ENCODE data around the gene APLP2.

The APLP2 gene

DNA sequence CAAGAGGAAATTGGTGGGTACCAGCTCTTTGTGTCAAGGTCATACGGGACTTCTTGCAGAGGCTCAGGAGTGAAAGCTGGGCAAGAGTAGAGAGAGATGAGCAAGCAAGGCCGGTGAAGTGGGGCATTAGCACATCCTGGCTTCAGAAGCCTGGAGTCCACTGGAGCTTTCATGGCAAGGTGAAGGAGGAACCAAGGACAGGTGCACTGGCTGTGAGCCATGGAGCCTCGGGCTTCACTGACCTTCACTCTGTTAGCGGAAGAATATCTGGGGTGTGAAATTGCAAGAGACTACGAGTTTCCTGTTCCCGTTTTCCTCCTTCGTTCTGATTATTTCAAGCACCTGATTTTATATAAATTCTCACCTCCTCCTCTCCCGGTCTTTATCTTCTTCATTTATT lies 64.0 kb downstream of the APLP2 start:
- peaks cover 5% of the 10 kb centered on the region for H3K4me1 ChIP-seq (ENCODE audit: control insufficient read depth, insufficient read depth, low read length)
- H3K9me3 ChIP-seq (ENCODE audit: control insufficient read depth, low read length), result no peaks in the 10 kb centered on the region
- H3K4me3 ChIP-seq (ENCODE audit: low read length), result no peak overlapping the region
- H3K36me3 ChIP-seq (ENCODE audit: control insufficient read depth, insufficient read depth, low read length, severe bottlenecking), result peaks cover 80% of the 10 kb centered on the region
- no peaks in the 10 kb centered on the region for H3K27me3 ChIP-seq (replicated peaks; ENCODE audit: control insufficient read depth, insufficient read depth, low read length)
- no peak for DNase-seq (ENCODE audit: low read depth)
- no peak overlapping the region for H3K9ac ChIP-seq (ENCODE audit: low read length)

DNA sequence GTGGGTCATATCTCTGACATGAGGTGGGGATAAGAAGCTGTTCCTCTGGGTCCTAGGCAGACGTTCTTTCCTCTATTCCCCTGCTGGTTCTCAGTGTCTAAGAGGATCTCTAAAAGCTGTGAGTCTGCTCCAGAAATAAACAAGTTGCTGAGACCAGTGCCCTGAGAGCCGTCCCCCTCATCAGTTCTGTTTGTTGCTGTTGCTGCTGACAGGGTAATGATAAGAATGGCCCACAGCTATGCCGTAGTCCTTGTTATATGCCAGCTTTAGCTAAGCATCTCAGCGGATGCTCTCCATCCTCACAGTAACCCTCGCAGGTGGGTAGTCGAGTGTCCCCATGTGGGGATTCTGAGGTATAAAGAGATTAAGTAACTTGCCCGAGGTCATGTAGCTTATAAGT lies 66.4 kb downstream of the APLP2 start:
- Histone ChIP-seq H3K9ac (ENCODE audit: low read length) (no peak overlapping the region), H3K36me3 (ENCODE audit: control insufficient read depth, insufficient read depth, low read length, severe bottlenecking) (peaks cover 70% of the 10 kb centered on the region), H3K4me1 (ENCODE audit: control insufficient read depth, insufficient read depth, low read length) (no peaks in the 10 kb centered on the region), H3K27me3 (replicated peaks; ENCODE audit: control insufficient read depth, insufficient read depth, low read length) (no peaks in the 10 kb centered on the region), H3K4me3 (ENCODE audit: low read length) (no peak overlapping the region), H3K9me3 (ENCODE audit: control insufficient read depth, low read length) (no peaks in the 10 kb centered on the region)
- DNase-seq (ENCODE audit: low read depth), result no peak

DNA sequence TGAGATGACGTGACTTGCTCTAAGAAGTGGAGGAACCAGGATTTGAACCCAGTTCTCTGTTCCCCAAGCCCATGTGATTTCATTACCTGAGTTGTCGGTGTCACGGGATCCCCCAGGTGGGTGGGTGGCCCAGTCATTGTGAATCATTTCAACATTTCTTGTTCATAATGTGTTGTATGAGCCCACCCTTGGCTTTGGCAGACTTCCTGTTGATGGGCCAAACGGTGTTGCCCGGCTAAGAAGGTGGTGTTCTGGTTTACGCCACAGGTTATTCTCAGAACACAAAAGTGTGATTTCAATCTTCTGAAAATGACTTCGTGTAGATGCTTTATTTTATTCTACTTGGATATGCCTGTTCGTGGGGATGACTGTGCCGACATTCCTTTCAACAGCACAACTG lies 68.3 kb downstream of the APLP2 start:
- Histone ChIP-seq H3K4me1 (ENCODE audit: control insufficient read depth, insufficient read depth, low read length) (peaks cover 11% of the 10 kb centered on the region), H3K27me3 (replicated peaks; ENCODE audit: control insufficient read depth, insufficient read depth, low read length) (no peaks in the 10 kb centered on the region), H3K9ac (ENCODE audit: low read length) (no peak overlapping the region), H3K36me3 (ENCODE audit: control insufficient read depth, insufficient read depth, low read length, severe bottlenecking) (peaks cover 75% of the 10 kb centered on the region), H3K9me3 (ENCODE audit: control insufficient read depth, low read length) (no peaks in the 10 kb centered on the region), H3K4me3 (ENCODE audit: low read length) (no peak overlapping the region)
- no peak for DNase-seq (ENCODE audit: low read depth)

DNA sequence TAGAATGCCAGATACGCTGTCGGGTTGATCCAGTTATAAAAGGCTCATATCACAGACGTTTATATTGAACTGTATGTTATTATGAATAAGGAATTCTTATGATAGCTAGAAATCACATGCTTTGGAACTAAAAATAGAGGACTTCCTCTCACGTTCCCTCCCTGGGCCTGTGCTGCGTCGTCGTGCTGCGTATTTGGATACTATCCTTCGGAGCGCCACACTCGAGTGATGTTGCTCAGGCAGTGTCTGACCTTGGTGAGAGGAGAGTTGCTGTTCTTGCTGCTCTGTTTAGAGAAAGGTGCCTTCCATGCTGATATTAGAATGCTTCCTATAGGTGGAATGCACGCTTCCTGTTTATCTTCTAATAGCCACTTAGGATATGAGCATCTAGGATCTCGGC lies 69.7 kb downstream of the APLP2 start:
- DNase-seq (ENCODE audit: low read depth), result no peak
- peaks cover 75% of the 10 kb centered on the region for H3K36me3 ChIP-seq (ENCODE audit: control insufficient read depth, insufficient read depth, low read length, severe bottlenecking)
- H3K9me3 ChIP-seq (ENCODE audit: control insufficient read depth, low read length), result no peaks in the 10 kb centered on the region

DNA sequence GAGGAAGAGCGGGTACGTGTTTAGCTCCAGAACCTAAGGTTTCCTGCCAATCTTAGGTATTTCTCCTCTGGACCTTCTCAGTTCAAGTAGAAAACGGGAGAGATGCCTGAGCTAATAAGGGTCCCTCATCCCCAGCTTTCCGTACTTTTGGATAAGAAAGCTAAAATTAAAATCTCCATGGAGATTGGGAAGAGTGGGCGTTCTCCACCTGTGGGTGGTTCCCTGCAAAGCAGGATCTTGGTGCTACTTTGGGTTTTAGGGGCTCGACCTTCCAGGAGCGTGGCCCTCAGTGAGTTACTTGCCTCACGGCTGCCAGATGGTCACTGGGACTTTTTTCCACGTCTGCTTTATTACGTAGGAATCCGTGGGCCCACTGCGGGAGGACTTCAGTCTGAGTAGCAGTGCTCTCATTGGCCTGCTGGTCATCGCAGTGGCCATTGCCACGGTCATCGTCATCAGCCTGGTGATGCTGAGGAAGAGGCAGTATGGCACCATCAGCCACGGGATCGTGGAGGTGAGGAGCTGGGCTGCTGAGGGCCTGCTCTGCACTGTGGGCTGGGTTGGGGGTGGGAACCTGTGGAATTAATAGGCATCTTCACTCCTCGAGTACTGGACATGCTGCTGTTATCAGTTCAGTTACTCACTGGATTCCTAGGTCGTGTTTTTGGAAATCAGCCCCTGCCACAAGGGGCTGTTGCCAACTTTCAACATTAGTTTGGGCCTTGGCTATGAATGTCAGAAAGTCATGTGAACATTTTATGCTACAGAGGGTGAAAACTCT lies 72.1 kb downstream of the APLP2 start:
- no peak for DNase-seq (ENCODE audit: low read depth)
- no peak overlapping the region for H3K9ac ChIP-seq (ENCODE audit: low read length)

More for the DNA sequence above, 69.7 kb downstream of the APLP2 start:
- peaks cover 11% of the 10 kb centered on the region for H3K4me1 ChIP-seq (ENCODE audit: control insufficient read depth, insufficient read depth, low read length)
- H3K27me3 ChIP-seq (replicated peaks; ENCODE audit: control insufficient read depth, insufficient read depth, low read length), result no peaks in the 10 kb centered on the region
- no peak overlapping the region for H3K4me3 ChIP-seq (ENCODE audit: low read length)
- no peak overlapping the region for H3K9ac ChIP-seq (ENCODE audit: low read length)

DNA sequence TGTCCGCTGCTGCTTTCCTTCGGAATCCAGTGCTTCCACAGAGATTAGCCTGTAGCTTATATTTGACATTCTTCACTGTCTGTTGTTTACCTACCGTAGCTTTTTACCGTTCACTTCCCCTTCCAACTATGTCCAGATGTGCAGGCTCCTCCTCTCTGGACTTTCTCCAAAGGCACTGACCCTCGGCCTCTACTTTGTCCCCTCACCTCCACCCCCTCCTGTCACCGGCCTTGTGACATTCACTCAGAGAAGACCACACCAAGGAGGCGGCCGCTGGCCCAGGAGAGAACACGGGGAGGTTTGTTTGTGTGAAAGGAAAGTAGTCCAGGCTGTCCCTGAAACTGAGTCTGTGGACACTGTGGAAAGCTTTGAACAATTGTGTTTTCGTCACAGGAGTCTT lies 74.4 kb downstream of the APLP2 start:
- no peak overlapping the region for H3K9ac ChIP-seq (ENCODE audit: low read length)
- no peak for DNase-seq (ENCODE audit: low read depth)
- no peak overlapping the region for H3K4me3 ChIP-seq (ENCODE audit: low read length)
- no peaks in the 10 kb centered on the region for H3K27me3 ChIP-seq (replicated peaks; ENCODE audit: control insufficient read depth, insufficient read depth, low read length)
- H3K4me1 ChIP-seq (ENCODE audit: control insufficient read depth, insufficient read depth, low read length), result peaks cover 19% of the 10 kb centered on the region
- peaks cover 57% of the 10 kb centered on the region for H3K36me3 ChIP-seq (ENCODE audit: control insufficient read depth, insufficient read depth, low read length, severe bottlenecking)
- H3K9me3 ChIP-seq (ENCODE audit: control insufficient read depth, low read length), result no peaks in the 10 kb centered on the region

More for the DNA sequence above, 72.1 kb downstream of the APLP2 start:
- no peaks in the 10 kb centered on the region for H3K27me3 ChIP-seq (replicated peaks; ENCODE audit: control insufficient read depth, insufficient read depth, low read length)
- H3K9me3 ChIP-seq (ENCODE audit: control insufficient read depth, low read length), result no peaks in the 10 kb centered on the region
- peaks cover 67% of the 10 kb centered on the region for H3K36me3 ChIP-seq (ENCODE audit: control insufficient read depth, insufficient read depth, low read length, severe bottlenecking)
- H3K4me3 ChIP-seq (ENCODE audit: low read length), result no peak overlapping the region
- peaks cover 16% of the 10 kb centered on the region for H3K4me1 ChIP-seq (ENCODE audit: control insufficient read depth, insufficient read depth, low read length)

DNA sequence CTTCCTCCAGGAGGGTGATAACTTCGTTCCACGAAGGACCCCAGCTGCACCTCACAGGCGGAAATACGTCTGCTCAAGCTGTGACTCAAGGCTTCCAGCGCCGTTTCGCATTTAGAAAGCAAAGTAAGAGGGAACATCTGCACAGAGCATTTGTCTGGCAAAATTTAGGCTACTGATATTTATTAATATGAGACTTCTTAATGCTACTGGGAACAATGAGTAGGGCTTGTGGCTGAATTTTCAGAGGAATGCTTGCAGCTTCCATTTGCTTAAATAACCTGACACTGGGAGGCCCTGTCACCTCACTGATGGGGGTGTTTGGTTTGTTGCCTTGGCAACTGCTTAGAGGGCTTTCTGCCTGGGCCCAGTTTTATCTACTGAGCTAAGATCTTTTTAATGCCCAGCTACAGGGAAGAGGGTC lies 75.2 kb downstream of the APLP2 start:
- H3K4me3 ChIP-seq (ENCODE audit: low read length), result no peak overlapping the region

DNA sequence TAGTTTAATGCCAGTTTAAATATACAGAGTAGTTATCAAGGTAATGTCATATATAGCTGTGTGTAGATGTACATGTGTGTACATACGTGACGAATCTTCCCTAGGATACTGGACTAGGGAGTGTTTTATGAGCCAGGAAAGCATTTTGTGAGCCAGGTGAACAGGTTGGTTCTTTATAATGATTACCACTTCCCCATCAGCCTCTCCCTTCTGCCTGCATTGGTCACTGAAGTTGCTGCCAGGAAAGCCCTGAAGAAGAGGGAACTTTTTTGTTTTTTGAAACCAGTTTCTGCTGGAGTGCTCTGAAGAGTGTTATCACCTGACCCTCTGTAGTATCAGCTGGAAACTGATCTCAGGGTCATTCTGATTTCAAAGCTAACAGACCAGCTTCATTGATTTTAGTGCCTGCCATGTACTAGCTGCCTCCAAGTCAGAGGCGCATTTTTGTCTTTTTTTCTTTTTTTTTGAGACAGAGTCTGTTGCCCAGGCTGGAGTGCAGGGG lies 75.7 kb downstream of the APLP2 start:
- Histone ChIP-seq H3K27me3 (replicated peaks; ENCODE audit: control insufficient read depth, insufficient read depth, low read length) (no peaks in the 10 kb centered on the region), H3K4me1 (ENCODE audit: control insufficient read depth, insufficient read depth, low read length) (peaks cover 19% of the 10 kb centered on the region), H3K36me3 (ENCODE audit: control insufficient read depth, insufficient read depth, low read length, severe bottlenecking) (peaks cover 46% of the 10 kb centered on the region), H3K9me3 (ENCODE audit: control insufficient read depth, low read length) (no peaks in the 10 kb centered on the region), H3K9ac (ENCODE audit: low read length) (no peak overlapping the region), H3K4me3 (ENCODE audit: low read length) (no peak overlapping the region)
- DNase-seq (ENCODE audit: low read depth), result no peak

More for the DNA sequence above, 75.2 kb downstream of the APLP2 start:
- Histone ChIP-seq H3K36me3 (ENCODE audit: control insufficient read depth, insufficient read depth, low read length, severe bottlenecking) (peaks cover 51% of the 10 kb centered on the region), H3K9me3 (ENCODE audit: control insufficient read depth, low read length) (no peaks in the 10 kb centered on the region), H3K27me3 (replicated peaks; ENCODE audit: control insufficient read depth, insufficient read depth, low read length) (no peaks in the 10 kb centered on the region), H3K9ac (ENCODE audit: low read length) (no peak overlapping the region), H3K4me1 (ENCODE audit: control insufficient read depth, insufficient read depth, low read length) (peaks cover 19% of the 10 kb centered on the region)
- no peak for DNase-seq (ENCODE audit: low read depth)

DNA sequence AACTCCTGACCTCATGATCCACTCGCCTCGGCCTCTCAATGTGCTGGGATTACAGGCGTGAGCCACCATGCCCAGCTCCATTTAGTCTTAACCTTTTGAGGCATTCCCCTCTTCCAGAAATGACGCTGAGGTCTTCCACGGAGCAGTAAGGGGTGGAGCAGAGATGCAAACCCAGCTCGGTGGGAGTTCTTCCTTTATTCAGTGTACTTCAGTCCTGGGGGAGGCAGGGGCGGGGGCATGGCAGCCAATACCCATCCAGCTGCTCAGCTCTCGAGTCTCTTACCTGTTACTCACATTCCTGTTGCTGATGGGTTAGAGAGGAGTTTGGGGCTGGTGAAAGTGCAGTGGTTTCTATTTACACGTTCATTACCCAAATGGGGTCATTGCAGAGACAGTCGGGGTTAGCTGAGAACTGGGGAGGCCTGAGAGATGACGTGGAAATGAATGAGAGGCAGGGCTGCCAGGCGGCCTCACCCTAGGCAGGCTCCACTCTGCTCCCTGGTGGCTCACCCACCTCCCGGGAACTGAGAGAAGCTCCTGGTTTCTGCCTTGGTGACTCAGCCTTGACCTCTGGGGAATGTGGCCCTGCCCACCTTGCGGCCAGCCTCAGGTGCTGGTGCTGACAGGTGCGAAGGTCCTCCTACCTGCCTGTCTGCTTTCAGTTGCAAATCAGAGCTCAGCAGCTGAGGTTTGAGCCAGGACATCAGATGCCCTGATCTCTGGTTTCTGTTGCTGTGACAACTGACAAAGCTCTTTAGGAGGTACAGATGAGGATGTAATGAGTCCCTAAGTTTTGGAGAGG lies 76.5 kb downstream of the APLP2 start:
- Histone ChIP-seq H3K27me3 (replicated peaks; ENCODE audit: control insufficient read depth, insufficient read depth, low read length) (no peaks in the 10 kb centered on the region), H3K4me1 (ENCODE audit: control insufficient read depth, insufficient read depth, low read length) (peaks cover 19% of the 10 kb centered on the region), H3K36me3 (ENCODE audit: control insufficient read depth, insufficient read depth, low read length, severe bottlenecking) (peaks cover 42% of the 10 kb centered on the region), H3K4me3 (ENCODE audit: low read length) (no peak overlapping the region), H3K9ac (ENCODE audit: low read length) (no peak overlapping the region), H3K9me3 (ENCODE audit: control insufficient read depth, low read length) (no peaks in the 10 kb centered on the region)
- no peak for DNase-seq (ENCODE audit: low read depth)

DNA sequence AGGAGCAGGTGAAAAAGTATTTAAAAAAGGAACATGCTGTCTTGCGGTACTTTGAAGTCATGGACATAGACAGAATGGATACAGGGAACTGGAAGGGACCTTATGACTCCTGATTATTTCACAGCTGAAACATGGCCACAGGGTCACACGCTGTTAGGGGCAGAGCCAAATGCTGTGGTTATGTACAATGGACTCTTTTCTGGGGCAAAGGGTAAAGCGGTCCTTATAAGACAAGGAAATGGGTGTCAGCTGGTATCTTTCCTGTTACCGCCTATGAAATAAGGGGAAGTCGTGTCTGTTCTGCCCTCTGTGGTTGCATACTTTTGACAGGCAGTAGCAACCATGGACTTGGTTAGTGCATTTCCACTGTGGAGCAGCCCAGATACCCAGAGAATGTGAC lies 77.1 kb downstream of the APLP2 start:
- no peaks in the 10 kb centered on the region for H3K9me3 ChIP-seq (ENCODE audit: control insufficient read depth, low read length)
- peaks cover 17% of the 10 kb centered on the region for H3K4me1 ChIP-seq (ENCODE audit: control insufficient read depth, insufficient read depth, low read length)
- H3K36me3 ChIP-seq (ENCODE audit: control insufficient read depth, insufficient read depth, low read length, severe bottlenecking), result peaks cover 36% of the 10 kb centered on the region
- no peak overlapping the region for H3K4me3 ChIP-seq (ENCODE audit: low read length)
- H3K27me3 ChIP-seq (replicated peaks; ENCODE audit: control insufficient read depth, insufficient read depth, low read length), result no peaks in the 10 kb centered on the region
- no peak overlapping the region for H3K9ac ChIP-seq (ENCODE audit: low read length)
- no peak for DNase-seq (ENCODE audit: low read depth)

DNA sequence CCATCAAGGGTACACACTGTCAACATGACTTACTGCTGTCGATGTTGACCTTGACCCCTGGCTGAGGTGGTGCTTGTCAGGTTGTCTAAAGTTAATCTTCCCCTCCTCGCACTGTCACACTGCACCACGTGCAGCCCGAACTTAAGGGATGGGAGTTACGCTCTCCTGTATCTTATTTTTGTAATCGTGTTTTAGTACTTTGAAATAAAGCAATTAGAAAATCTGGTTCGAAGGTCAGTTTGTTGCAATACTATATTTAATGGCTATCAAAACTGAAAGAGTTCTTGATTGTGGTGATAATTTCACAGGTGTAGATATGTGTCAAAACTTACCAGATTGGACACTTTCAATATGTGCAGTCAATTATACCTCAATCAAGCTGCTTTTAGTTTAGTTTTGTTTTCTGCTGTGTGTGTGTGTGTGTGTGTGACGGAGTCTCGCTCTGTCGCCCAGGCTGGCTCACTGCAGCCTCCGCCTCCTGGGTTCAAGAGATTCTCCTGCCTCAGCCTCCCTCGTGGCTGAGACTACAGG lies 79.2 kb downstream of the APLP2 start:
- Histone ChIP-seq H3K9ac (ENCODE audit: low read length) (no peak overlapping the region), H3K36me3 (ENCODE audit: control insufficient read depth, insufficient read depth, low read length, severe bottlenecking) (peaks cover 21% of the 10 kb centered on the region), H3K4me1 (ENCODE audit: control insufficient read depth, insufficient read depth, low read length) (peaks cover 8% of the 10 kb centered on the region), H3K9me3 (ENCODE audit: control insufficient read depth, low read length) (no peaks in the 10 kb centered on the region), H3K27me3 (replicated peaks; ENCODE audit: control insufficient read depth, insufficient read depth, low read length) (no peaks in the 10 kb centered on the region), H3K4me3 (ENCODE audit: low read length) (no peak overlapping the region)
- no peak for DNase-seq (ENCODE audit: low read depth)

Data from adipocyte (in vitro differentiated cells).